Gastroesophageal sphincter (tissue), 3 donors: ENCODE data around the gene ITGAL.

ENCODE experiments used
- POLR2A ChIP-seq, 2 donors: fragments of 450-650 bp; IDR thresholded peaks; one replicate each; pipeline ENCODE4 v1.6.1; 2017; ENCODE audit warnings: antibody characterized with exemption in 2 of 2, mild to moderate bottlenecking in 2 of 2, moderate library complexity in 1 of 2
- POLR2AphosphoS5 ChIP-seq: sonication (generic); formaldehyde crosslinking; IDR thresholded peaks from one replicate; pipeline ENCODE4 v1.6.1; 2017; ENCODE audit warnings: antibody characterized with exemption
- TF ChIP-seq, protein P1 (sequence below), 4 experiments: fragments of 200-600 bp in 2 of 4; fragments of 450-650 bp in 2 of 4; sonication (generic) in 1 of 4; IDR thresholded peaks; one replicate each; pipeline ENCODE4 v1.5.1; 2017 to 2019; ENCODE audit warnings: antibody characterized with exemption in 4 of 4, mild to moderate bottlenecking in 2 of 4, moderate library complexity in 2 of 4

DNA sequence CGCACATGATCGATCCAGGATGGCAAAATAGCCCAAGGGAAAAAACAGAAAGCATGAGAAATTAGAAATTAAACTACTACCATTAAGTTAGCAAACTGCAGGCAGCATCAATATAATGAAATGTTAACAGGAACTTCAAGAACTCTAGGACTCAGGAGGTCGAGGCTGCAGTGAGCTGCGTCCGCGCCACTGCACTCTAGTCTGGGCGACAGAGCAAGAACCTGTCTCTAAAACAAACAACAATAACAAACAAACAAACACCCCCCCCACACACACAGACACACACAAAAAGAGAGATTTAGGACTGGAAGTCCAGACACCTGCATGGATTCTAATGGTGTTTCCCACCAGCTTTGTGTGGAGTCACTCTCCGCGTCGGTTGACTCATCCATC is 26.3 kb upstream of the ITGAL start:
- TF ChIP-seq POLR2A (IDR thresholded peaks at IDR 0.05) (no peak), POLR2AphosphoS5 (no peak)
- TF ChIP-seq, protein P1, sequence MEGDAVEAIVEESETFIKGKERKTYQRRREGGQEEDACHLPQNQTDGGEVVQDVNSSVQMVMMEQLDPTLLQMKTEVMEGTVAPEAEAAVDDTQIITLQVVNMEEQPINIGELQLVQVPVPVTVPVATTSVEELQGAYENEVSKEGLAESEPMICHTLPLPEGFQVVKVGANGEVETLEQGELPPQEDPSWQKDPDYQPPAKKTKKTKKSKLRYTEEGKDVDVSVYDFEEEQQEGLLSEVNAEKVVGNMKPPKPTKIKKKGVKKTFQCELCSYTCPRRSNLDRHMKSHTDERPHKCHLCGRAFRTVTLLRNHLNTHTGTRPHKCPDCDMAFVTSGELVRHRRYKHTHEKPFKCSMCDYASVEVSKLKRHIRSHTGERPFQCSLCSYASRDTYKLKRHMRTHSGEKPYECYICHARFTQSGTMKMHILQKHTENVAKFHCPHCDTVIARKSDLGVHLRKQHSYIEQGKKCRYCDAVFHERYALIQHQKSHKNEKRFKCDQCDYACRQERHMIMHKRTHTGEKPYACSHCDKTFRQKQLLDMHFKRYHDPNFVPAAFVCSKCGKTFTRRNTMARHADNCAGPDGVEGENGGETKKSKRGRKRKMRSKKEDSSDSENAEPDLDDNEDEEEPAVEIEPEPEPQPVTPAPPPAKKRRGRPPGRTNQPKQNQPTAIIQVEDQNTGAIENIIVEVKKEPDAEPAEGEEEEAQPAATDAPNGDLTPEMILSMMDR (IDR thresholded peaks at IDR 0.05), result no peak
